GM19397 (cell line): ENCODE data around the gene RGN.
A peak's percentile ranks its signal among the peaks of the same experiment; 100 is the strongest.
"Not testable (repeated sequence)": the region's sequence is repeated elsewhere in the genome, so short reads cannot be mapped to it uniquely, and the experiment has no call there.

ENCODE experiments used
- ATAC-seq: cut with Tn5 transposase; IDR thresholded peaks from one replicate; pipeline ENCODE4 v1.9.1; 2021; ENCODE audit warnings: mild to moderate bottlenecking, moderate library complexity; ENCODE audit not compliant: unreplicated experiment

The RGN gene

DNA sequence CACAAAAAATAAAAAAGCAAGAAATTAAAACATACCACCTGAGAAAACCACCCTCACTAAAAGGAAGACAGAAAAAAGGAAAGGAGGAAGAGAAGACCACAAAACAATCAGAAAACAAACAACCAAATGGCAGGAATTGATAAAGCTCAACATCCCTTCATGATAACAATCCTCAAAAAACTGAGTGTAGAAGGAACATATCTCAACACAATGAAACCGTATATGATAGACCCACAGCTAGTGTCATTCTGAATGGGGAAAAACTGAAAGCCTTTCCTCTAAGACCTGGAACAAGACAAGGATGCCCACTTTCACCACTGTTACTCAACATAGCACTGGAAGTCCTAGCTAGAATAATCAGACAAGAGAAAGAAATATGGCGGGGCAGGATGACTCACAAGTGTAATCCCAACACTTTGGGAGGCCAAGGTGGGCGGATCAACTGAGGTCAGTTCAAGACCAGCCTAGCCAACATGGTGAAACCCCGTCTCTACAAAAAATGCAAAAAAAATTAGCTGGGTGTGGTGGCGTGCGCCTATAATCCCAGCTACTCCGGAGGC is 38.4 kb downstream of the RGN start:
- ATAC-seq = not testable (repeated sequence)

- not testable (repeated sequence) for ATAC-seq
These were observed 46.2 kb downstream of the RGN start for GRCh38 chrX:47124466-47124865.

DNA sequence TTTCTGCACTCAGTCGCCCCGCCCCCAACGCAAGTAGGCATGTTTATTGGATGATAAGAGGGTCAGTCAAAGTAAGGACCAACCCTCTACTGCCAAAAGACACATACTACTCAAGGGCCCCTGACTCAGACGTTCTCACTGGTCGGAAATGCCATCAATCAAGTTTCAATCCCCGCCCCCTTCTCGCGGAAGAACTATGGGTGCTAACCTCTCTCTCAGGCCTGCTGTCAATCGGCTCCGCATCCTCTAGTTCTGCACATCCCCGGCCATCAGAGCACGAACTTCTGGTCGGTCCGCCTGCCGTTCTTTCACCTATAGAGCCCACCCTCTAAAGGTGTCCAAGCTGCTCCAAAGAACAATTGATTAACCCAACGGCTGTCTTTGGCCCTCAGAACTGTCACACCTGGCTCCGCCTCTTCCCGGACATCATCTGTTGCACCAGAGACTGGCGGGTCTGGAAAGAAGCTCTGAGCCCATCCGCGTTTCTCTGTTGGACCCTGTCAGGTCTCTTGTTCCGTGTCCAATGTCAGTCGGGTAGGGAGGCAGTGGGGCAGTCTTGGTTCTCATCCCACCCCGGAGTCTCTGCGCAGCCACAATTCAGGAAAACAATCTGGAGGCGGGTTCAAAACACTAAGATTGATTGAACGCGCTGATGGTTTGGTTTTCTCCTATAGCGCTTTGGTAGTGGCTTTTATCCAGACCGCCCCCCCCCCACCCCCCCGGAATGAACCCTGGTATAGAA is 51.1 kb downstream of the RGN start:
- peak; percentile 95 for ATAC-seq

GRCh38 chrX:47129899-47130358 is 51.7 kb downstream of the RGN start:
- no peak for ATAC-seq

DNA sequence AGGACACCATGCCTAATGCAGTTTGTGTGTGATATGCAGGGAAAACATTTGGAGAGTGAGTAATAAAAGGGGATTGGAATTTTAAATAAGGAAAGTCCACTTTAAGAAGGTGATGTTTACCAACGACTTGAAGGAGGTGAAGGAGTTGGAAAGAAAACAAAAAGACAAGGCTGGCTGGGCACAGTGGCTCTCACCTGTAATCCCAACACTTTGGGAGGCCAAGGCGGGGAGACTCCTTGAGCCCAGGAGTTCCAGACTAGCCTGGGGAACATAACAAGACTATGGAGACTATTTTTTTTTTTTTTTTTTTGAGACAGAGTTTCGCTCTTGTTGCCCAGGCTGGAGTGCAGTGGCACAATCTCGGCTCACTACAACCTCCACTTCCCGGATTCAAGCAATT is 55.2 kb downstream of the RGN start:
- no peak for ATAC-seq

GRCh38 chrX:47135650-47136049 is 57.4 kb downstream of the RGN start:
- not testable (repeated sequence) for ATAC-seq

GRCh38 chrX:47138171-47138570 is 59.9 kb downstream of the RGN start:
- no peak for ATAC-seq
